Embryonic facial prominence (tissue), 1 donor: ENCODE data around the gene TAS1R2.

Experiments
- DNase-seq: peaks from one replicate; pipeline ENCODE4 v3.0.0-alpha.2; 2016; ENCODE audit errors: extremely low spot score

Gene TAS1R2

GRCh38 chr1:18802231-18802630, 57.2 kb downstream of the TAS1R2 start:
- DNase-seq, result no peak

- no peak for DNase-seq
Measured at GRCh38 chr1:18800258-18800657, 59.2 kb downstream of the TAS1R2 start.

GRCh38 chr1:18799454-18799853, 60.0 kb downstream of the TAS1R2 start:
- DNase-seq, result no peak

- no peak for DNase-seq
Measured at GRCh38 chr1:18798946-18799345, 60.5 kb downstream of the TAS1R2 start.

GRCh38 chr1:18798533-18798932, 60.9 kb downstream of the TAS1R2 start:
- DNase-seq, result no peak

- DNase-seq, result no peak
Measured at GRCh38 chr1:18796950-18797349, 62.5 kb downstream of the TAS1R2 start.

- DNase-seq, result no peak
Measured at GRCh38 chr1:18795002-18795689, 64.3 kb downstream of the TAS1R2 start.

- no peak for DNase-seq
Measured at GRCh38 chr1:18794561-18794960, 64.9 kb downstream of the TAS1R2 start.

- no peak for DNase-seq
Measured at GRCh38 chr1:18794051-18794450, 65.4 kb downstream of the TAS1R2 start.

GRCh38 chr1:18793164-18793563, 66.3 kb downstream of the TAS1R2 start:
- DNase-seq, result no peak

GRCh38 chr1:18792747-18793146, 66.7 kb downstream of the TAS1R2 start:
- DNase-seq, result no peak
